ENCODE measurements around the gene BMPR2.
"Not testable (repeated sequence)": the region's sequence is repeated elsewhere in the genome, so short reads cannot be mapped to it uniquely, and the experiment has no call there.

BMPR2 gene

GRCh38 chr2:202375609-202376408 is at the start of gene BMPR2:
Gene BMPR2, plus strand, starts transcription at chr2:202376327. Its CDS starts 1,148 bp downstream, at chr2:202377475.
- peak; percentile 60 for DNase-seq (ENCODE audit: low read depth)

DNA sequence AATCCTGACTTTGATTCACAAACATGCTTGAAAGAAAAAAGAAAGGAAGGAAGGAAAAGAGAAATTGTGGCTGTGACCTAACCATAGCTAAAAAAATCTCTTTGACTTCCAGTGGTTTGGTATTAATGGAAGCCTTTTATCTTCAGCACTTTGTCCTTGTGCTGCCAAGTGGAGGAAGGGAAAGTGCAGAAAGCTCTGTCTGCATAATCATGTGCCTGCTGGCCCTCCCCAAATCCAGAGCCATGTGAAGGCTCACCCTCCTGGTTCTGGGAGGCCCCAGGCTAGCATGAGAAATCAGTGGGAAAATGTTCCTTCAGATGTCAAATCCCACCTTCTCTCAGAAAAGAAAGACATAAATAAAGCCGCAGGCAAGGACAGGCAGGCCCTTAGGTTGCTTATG is 48.3 kb upstream of the BMPR2 start:
- no peak for DNase-seq (ENCODE audit: low read depth)

DNA sequence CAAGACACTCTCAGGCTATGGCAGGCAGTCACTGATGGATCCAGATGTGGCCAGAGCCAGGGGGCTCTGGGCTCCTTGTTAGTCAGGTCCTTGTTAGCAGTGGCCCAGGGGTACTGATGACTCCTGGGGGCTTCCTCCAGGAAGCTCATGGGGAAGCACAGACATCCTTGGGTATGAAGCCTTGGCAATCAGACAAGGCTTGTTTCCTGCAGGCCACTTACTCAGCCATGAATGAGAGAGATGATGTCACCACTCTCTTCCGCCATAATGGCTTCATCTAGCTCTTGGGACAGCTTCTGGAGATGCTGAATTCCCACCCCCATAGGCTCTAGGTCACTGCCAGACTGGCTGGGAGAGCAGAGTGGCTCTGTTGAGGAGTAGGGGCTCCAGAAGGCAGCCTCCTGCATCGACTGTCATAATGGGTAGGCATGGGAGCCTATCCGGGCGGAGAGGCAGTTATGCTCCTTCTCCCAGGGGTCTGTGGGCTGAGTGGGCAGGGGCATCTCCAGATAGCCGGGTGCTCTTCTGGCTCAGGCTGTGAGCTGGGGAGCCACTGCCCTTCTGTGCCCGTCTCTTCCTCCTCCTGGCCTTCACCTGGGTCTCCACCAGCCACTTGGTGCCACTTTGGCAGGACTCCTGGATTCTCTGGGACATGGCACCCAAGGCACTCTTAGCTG is 40.2 kb upstream of the BMPR2 start:
- DNase-seq (ENCODE audit: low read depth), result no peak

GRCh38 chr2:202337151-202337550 is 39.0 kb upstream of the BMPR2 start:
- DNase-seq (ENCODE audit: low read depth), result no peak

GRCh38 chr2:202337706-202338346 is 38.3 kb upstream of the BMPR2 start:
- DNase-seq (ENCODE audit: low read depth), result no peak

DNA sequence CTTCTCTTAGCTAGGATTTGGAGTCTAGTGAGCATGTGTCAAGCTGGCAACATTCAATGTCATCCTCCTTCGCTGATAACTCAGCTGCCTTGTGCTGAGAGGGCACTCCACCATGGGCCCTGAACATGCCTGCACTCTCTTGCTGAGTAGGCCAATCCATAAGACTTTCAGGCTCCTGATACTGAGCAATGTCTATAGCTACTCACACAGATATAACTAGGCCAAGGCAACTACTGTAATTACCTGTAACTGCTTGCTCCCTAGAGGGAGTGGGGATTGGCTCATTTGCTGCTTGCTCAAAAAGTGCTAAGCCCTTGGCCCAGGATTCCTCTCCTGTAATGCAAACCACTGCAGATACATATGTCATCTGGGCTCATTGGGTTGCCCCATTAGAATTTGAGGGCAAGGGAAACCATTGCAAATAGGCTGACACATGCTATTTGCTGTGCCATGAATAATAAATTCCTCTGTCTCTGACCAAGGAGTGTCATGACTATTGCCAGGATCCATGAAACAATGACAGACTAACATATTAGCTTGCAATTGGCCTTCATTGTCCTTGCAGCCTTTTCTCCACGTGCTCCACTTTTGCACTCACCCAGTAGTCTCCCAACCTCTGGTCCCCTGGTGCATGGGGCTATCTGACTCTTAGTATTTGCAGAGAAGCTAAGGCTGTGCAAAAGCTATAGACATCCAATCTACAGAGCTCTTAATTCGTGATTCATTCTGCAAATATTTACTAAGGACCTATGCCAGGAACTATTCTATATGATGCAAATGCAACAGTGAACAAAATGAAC is 36.9 kb upstream of the BMPR2 start:
- DNase-seq (ENCODE audit: low read depth), result no peak

DNA sequence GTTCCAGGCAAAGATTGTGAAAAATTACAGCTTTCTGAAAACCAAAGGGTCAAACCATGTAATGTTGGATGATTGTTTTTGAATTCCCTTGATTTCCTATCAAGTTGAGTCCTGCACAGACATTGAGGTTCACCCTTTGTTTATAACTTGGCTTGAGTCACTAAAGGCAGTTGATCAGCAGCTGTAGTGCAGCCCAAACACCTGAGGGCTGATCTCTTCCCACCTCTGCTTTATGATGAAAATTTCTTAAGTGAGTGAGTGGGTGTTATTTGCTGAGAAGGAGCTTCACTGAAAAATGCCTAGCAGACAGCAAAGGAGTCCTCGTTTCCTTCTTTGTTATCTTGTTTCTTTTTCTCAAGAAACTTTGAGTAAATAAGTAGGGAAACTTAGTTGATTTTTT is 31.9 kb upstream of the BMPR2 start:
- DNase-seq (ENCODE audit: low read depth), result no peak

DNA sequence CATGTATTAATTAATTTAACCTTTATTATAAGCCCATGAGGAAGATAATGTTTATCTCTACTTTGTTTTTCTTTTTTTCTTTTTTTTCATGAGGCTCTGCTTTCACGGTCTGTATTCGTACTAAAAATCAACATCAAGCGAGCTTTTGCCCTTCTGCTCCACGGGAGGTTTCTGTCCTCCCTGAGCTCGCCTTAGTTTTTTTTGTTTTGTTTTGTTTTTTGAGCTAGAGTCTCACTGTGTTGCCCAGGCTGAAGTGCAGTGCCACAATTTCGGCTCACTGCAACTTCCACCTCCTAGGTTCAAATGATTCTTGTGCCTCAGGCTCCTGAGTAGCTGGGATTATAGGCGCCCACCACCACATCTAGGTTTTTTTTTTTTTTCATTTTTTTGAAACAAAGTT is 29.9 kb upstream of the BMPR2 start:
- DNase-seq (ENCODE audit: low read depth), result no peak

DNA sequence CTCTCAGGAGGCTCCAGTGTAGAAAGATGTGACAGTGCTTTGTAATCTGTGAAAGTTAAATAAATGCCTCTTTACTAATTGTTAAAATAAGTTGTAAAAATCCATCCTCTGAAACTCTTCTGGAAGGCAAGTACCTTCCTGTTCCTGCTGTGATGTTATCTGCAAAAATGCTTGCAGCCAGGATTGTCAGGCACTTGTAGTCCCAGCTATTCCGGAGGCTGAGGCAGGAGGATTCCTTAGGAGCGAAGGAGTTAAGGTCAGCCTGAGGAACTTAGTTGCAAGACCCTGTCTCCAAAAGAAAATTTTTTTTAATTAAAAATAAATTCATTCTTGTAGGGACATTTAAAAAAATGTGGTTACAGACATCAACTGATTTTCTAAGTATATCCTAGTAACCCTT is 22.7 kb upstream of the BMPR2 start:
- DNase-seq (ENCODE audit: low read depth), result no peak

GRCh38 chr2:202355993-202356505 is 20.1 kb upstream of the BMPR2 start:
- no peak for DNase-seq (ENCODE audit: low read depth)

GRCh38 chr2:202358924-202359323 is 17.2 kb upstream of the BMPR2 start:
- DNase-seq (ENCODE audit: low read depth), result not testable (repeated sequence)

DNA sequence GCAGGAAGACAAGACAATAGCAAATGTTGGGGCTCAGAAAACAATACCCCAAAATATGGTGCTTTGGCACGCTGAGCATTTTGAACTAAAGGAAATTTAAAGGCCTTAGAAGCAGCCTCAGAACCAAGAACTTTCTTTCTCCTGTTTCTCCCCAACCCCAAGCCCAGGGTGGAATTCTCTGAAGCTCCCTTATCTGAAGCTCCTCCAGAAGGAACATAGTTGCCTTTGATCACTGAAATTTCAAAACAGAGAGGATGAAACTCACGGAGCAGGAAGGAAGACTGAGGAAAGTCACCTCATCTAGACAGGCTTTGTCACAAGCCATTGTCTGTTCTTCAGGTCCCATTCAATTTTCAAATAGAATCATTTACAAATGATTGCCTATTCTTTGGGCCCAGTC is 15.5 kb upstream of the BMPR2 start:
- no peak for DNase-seq (ENCODE audit: low read depth)

DNA sequence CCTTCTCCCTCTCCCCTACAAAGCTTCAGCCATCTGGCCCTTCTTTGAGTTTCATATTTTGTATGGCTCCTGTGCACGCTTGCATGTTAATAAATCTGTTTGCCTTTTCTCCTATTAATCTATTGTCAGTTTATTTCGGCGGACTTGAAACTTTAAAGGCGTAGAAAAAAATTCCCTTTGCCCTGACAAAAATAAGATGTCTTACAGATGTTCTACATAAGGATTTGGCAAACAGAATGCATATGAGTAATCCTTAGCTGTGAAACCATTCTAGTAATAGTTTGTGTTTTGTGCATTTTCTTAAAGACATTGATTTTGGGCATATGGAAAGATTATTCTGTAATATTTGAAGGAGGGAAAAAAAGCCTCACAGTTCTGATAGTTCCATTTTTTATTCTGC is 15.0 kb upstream of the BMPR2 start:
- DNase-seq (ENCODE audit: low read depth), result no peak

DNA sequence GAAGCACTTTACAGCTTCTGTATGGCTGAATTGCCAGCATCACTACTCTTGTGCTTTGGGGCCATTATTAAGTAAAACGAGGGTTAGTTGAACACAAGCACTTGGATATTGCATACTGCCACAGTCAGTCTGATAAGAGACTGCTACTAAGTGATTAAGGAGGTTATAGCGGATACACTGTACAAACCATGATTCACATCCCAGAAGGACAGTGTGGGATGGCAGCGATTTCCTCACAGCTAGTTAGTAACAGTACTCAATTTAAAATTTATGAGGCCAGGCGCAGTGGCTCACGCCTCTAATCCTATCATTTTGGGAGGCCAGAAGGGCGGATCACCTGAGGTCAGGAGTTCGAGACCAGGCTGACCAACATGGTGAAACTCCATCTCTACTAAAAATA is 2.6 kb upstream of the BMPR2 start:
- no peak for DNase-seq (ENCODE audit: low read depth)

DNA sequence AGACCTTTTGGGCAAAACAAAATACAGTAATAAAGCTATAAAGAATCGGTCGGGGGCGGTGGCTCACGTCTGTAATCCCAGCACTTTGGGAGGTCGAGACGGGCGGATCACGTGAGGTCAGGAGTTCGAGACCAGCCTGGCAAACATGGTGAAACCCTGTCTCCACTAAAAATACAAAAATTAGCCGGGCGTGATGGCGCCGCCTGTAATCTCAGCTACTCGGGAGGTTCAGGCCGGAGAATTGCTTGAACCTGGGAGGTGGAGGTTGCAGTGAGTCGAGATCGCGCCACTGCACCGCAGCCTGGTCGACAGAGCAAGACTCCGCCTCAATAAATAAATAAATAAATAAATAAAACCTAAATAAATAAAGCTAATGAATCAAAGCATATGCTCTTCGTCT is 1.7 kb upstream of the BMPR2 start:
- not testable (repeated sequence) for DNase-seq (ENCODE audit: low read depth)

DNA sequence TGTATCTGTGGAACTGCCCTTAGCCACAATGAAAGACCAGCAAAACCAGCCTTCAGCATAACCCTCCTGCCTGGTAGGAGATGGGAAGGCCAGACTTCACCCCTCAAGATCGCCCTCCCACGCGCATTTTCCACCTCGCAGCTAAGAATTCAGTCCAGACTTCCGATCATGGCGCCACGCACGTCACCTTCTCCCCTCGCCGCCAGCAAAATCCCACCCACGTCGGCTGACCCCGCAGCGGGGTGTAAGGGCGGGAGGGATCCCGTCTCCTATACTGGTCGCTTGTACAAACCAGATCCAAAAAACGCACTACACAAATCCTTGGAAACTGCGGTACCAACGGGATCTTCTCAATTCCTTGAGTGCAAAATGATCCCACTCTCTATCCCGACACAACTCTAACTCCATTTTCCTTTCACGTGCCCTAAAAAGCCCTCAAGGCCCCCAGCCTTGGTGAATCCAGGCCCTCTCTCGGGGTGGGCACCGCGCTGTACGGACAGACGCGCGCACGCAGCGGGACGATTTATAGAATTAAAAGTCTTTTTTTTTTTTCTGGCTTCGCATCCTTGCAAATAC is 1.0 kb upstream of the BMPR2 start:
- no peak for DNase-seq (ENCODE audit: low read depth)

DNA sequence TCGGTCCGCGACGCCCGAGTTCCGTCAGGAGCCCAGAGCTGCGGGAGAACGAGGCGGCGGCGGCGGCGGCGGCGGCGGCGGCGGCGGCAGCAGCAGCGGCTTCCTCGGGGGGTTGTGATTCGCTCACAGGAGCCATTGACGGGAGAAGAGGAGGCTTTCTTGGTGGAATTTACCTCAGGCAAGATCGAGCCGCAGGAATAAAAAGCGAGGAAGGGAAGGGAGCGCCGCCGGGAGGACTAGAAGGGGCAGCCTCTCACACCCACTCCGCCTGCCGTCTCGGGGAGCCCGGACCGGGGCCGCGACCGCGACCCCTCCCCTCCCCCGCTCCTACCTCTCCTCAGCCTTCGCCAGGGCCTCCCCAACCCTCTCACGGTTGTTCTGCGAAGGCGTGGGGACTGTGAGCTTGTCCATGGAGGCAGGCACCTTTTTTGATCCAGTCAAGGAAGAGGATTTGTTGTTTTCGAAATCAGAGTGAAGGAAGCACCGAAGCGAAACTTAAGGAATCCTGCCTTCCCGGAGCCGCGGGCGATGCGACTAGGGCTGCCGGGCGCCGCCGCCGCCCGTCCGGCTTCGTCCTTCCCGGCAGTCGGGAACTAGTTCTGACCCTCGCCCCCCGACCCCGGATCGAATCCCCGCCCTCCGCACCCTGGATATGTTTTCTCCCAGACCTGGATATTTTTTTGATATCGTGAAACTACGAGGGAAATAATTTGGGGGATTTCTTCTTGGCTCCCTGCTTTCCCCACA is 506 bp downstream of the BMPR2 start:
- no peak for DNase-seq (ENCODE audit: low read depth)

DNA sequence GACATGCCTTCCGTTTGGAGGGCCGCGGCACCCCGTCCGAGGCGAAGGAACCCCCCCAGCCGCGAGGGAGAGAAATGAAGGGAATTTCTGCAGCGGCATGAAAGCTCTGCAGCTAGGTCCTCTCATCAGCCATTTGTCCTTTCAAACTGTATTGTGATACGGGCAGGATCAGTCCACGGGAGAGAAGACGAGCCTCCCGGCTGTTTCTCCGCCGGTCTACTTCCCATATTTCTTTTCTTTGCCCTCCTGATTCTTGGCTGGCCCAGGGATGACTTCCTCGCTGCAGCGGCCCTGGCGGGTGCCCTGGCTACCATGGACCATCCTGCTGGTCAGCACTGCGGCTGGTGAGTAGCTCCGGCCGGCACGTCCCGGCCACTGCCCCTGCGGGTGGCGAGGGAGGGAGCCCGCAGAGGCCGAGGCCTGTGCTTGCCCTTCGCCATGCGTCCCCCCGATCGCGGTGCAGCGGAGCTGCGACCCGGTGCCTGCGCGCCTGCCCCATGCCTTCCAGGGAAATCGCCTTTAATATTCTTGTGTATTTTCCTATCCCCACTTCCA is 1.2 kb downstream of the BMPR2 start:
- DNase-seq (ENCODE audit: low read depth), result no peak

DNA sequence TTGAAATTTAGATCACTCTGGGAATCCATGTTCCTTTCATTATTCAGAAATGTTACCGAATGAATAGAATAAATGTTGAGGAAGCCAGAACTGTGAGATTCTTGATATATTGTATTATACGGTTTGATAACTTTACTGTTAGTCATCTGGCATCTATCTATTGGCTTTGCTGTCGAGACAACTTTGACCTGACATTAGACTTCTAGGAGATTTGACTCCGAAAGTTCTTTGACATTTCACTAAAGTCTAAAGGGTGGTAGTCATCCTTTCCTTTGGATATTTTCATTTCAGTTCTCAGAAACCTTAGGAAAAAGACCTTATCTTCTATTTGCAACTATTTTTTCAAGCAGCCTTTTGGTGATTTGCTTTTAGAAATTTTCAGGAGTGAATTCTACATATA is 1.9 kb downstream of the BMPR2 start:
- no peak for DNase-seq (ENCODE audit: low read depth)

DNA sequence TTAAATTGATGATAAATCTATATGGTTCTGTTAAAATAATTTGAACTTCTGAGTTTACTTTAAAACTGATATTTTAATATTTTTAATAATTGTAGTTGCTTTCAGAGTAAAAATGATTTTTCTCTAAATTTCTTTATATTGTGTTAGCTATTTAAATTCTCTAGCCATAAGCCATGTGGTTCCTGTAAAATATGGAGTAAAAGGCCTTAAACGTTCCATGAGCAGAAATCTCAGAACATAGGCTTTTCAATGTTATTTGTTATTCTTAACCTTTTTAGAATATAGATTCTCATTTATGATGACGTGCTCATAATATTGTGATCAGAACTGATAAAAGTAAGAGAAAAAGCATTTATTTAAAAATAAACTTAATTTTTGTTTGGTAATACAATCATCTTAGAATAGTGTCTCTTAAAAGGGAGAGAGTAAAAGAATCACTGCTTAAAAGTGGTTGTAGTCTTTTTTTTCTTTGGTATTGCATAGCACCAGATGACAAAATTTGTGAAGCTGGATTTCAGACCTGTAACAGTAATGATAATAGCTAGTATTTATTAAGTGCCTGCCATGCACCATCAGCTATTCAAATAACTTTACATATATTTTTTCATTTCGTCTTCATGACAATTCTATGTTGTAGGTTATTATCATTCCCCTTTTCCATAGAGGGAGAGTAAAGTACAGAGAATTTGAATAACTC is 2.7 kb downstream of the BMPR2 start:
- DNase-seq (ENCODE audit: low read depth), result no peak

Data from GM04503 (cell line).